Hippocampal formation (tissue), 2 donors: ENCODE results near the gene GPAM.
"Not testable (repeated sequence)": the region's sequence is repeated elsewhere in the genome, so short reads cannot be mapped to it uniquely, and the experiment has no call there.

ENCODE experiments used
- DNase-seq, 2 donors: peaks; one replicate each; lab custom pipeline; 2025; lab: John Stamatoyannopoulos, UW

The GPAM gene

DNA sequence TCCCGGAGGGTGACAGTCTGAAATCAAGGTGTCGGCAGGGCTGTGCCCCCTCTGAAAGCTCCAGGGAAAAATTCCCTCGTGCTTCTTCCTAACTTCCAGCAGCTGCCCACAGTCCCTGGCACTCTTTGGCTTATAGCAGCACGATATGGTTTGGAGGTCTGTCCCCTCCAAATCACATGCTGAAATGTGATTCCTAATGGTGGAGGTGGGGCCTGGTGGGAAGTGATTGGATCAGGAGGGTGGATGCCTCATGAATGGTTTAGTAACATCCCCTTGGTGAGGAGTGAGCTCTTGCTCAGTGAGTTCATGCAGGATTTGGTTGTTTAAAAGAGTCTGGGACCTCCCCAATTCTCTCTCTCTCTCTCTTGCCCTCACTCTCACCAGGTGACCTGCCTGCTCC is 51.1 kb downstream of the GPAM start:
- no peak for DNase-seq

DNA sequence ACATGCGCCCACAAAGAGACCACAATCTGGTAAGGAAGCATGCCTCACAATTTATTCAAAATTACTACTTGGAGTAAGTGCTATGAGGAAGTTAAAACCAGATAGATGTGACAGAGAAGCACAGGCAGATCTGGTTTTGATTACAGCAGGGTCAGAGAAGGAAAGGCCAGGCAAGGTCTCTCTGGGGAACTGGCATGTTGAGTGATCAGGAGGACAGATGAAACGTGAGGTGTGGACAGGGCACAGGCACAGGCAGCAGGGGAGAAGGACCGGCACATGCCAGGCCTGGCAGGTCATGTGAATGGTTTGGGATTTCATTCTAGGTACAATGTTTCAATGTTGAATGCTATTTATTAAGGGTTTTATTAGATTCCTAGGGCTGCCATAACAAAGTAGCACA is 51.6 kb downstream of the GPAM start:
- no peak for DNase-seq

DNA sequence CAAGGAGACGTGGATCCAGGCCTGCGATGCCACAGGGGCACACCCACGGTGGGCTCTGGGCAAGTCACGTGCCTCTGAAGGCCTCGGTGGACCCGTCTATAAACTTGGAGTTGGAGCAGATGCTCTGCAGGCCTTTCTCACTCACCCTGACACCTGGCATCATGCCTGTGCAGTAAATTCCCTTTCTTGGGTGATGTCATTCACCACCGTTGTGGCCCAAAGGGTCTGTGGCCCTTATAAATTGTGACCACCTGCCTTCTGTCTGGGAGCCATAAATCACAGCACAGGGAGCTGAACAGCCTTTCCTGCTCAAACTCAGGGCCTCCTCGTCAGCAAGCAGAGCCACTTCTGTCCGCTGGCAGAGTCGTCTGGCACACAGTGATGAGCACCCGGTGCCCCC is 52.2 kb downstream of the GPAM start:
- DNase-seq = no peak

DNA sequence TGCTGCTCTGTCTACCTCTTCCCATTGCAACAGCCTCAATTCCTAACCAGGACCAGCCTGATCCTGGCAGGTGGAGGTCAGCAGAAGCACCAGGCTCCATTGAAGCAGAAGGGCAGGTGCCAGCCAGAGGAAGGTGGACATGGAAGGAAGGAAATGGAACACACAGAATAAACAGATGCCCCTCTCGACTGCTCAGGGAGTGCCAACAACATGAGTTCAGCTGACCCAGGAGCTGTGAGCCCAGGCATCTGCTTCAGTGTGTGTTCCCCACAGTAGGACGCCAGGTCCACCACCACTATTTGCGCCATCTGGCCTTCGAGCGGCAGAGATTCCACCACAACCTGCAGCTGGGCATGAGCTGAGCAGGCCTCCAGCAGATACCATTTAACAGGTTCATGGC is 56.7 kb downstream of the GPAM start:
- DNase-seq = no peak

DNA sequence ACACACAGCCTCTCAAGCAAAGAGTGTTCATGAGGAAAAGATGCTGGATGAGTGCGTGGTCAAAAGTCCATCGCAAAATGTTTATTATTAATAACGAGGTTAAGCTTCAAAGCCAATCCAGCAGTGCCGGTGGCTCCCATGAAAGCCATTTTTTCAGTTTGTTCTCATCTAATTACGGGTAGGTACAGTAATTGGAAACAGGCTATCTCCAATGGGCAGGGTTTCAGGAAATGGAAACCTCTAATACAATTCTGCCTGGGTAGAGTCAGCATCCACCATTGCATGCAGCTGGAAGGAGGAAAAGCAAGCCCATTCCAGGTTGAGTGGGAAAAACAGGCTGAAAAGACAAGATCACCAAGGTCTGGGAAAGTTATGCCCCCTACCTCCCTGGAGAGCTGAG is 57.4 kb downstream of the GPAM start:
- DNase-seq = no peak

DNA sequence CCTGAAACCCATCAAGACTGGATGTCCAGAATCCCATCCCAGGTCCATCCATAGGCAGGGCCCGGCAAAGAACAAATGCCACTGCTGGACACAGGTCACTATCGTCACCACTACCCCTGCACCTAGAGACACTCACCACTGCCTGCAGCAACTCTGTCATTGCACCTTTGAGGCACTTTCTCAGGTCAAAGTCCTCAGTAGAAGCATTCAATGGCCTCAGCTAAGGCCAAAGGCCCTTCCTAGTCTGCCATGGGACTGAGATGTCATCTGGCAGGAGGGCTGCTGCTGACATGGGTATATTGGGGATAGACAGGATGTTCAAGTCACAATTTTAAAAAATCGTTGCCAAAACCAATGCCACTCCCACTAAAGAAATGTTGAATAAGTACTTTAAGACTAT is 58.7 kb downstream of the GPAM start:
- DNase-seq = no peak

DNA sequence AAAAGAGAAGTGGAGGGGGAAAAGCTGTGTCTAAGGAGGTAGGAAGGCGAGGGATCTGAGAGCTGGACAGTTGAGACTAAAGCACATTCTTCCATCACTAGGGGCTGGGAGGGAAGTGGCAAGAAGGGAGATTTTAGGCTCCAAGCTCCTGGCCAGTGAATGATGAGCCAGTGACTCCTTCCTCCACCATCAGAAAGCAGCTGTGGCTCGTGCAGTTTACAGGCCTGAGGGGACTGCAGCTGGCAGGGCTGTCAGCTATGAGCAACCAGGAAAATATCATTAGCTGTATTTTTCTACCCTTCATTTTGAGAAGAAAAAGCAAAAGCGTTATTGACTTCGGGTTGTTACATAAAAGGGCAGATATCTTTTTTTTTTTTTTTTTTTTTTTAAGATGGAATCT is 60.7 kb downstream of the GPAM start:
- no peak for DNase-seq

DNA sequence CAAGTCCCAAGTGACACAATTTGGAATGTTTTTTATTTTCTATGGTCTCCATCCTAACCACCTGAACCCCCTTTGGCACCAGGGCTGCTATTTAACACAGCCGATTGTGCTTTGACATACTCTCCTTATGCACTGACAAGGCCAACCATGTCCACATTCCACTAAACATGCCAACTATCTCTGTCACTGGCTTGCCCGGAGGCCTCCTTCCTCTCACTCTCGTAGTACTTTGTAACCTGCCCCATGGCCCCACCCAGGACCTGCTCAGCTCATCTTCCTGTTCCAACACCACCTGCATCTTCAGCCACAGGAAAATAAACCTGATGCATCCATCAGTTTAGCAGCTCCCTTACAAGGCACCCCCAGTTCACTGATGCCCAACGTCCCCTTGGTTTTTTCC is 63.1 kb downstream of the GPAM start:
- DNase-seq = no peak

DNA sequence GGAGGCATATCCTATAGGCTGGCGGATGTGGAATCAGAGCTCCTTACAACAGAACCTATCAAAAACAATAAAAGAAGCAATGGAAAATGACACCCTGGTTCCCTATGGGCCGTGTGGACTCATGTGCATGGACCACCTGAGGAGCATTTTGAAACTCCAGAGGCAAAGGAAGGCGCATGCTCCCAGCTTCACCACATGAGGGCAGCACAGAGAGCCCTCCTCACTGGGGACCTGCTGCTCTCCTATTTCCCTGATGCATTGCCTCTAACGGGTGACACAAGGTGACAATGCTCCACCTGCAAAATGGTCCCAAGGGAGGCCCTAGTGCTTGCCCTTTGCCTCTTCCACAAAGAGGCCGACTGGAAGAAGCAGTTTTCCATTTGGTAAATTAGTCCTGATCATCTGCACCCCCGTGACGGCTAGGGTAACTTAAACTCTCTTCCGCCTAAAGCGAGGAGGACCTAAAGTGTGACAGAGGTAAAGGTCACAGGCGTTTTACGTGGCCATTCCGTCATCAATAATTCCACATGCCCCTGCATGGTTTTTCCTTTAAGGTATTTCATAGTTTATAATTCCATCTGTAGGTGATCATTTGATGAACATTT is 67.7 kb downstream of the GPAM start:
- no peak for DNase-seq

DNA sequence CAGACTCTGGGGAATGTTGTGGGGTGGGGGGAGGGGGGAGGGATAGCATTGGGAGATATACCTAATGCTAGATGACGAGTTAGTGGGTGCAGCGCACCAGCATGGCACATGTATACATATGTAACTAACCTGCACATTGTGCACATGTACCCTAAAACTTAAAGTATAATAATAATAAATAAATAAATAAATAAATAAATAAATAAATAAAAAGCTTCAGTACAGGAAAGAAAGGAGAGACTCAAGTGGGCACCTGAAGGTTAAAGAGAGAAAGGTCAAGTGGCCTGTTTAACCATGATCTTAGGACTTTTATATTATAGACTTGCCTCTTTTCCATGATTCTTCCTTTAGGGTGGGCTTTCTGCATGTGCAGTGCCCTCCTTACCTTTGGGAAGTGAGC is 73.8 kb downstream of the GPAM start:
- DNase-seq = not testable (repeated sequence)
